ENCODE data around the gene YARS1. TPM values are rescaled to one million over a fixed set of nuclear protein-coding genes. Genes with fewer than 3 reads are reported as not detected.

The YARS1 gene
- total and polyA plus RNA-seq, 2 of the 13 experiments (the other 11 are each of a cell fraction or from before 2014, with no cell fraction given) = 50.1 to 113 TPM

DNA sequence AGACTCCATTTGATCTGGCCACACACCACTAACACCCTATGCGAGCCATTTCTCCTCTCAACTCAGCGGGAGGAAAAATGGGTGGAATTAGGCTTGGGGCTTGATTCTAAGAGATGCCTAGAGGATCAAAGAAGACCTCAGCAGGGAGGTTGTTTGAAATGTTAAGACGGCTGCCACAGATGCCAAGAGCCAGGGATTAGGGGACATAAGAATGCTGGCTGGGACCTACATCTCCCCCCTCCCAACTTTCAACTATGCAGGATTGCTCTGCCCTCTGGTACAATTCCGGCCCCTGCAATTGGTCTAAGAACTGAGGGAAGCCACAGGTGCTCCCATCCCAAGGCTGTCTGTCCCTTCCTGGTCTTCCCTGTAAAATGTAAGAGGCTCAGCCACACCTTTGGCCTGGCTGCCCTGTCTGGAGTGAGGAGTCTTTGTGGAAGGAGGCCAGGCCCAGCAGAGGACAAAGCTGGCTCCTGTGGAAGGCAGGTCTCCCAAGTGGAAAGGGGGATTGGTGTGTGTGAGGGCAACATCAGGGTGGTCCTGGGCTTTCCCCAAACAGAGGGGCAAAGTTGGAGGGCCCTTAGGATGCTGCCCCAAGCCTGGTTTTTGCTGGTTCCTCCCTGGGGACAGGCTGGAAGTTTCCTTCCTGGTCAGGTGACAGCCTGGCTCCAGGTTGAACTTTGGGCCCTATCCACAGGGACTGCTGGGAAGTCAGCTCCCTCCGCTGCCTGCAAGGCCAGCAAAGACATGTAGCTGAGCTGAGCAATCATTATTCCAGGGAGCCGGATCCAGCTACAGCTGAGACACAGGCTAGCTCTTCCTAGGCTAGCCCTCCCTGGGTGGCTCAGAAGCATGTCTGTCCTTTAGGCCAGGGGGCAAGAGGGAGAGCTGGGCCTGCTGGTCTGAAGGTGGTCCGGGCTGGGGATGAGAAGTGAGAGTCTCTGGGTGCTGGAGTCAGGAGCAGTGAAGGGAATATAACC is 80.1 kb downstream of the YARS1 start (continued):
- peak; percentile 75; the same call in 1 of the 2 replicates for TF ChIP-seq ZBTB26 (CRISPR knock-in tag; IDR thresholded peaks at IDR 0.05; ENCODE audit: borderline replicate concordance)
- TF ChIP-seq NCOA1 (CRISPR knock-in tag; IDR thresholded peaks at IDR 0.05) = 0 out of 2 replicates have a peak, but pooled peaks have one; percentile 71
- TF ChIP-seq JUN (CRISPR knock-in tag; IDR thresholded peaks at IDR 0.05) = 0 out of 2 replicates have a peak, but pooled peaks have one; percentile 40
- TF ChIP-seq ZNF224 (CRISPR knock-in tag; IDR thresholded peaks at IDR 0.05) = peak; percentile 83; the same call in 1 of the 2 replicates
- TF ChIP-seq, protein P1, sequence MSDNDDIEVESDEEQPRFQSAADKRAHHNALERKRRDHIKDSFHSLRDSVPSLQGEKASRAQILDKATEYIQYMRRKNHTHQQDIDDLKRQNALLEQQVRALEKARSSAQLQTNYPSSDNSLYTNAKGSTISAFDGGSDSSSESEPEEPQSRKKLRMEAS (IDR thresholded peaks at IDR 0.05) = peak; percentile 36; the same call in 1 of the 2 replicates
- TF ChIP-seq, protein P2, sequence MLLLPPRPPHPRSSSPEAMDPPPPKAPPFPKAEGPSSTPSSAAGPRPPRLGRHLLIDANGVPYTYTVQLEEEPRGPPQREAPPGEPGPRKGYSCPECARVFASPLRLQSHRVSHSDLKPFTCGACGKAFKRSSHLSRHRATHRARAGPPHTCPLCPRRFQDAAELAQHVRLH (CRISPR knock-in tag; IDR thresholded peaks at IDR 0.05; ENCODE audit: borderline replicate concordance, low read depth) = peak; percentile 92; the same call in 1 of the 2 replicates
- TF ChIP-seq RARA (CRISPR knock-in tag; IDR thresholded peaks at IDR 0.05) = peak; percentile 49
- TF ChIP-seq ZNF704 (CRISPR knock-in tag; IDR thresholded peaks at IDR 0.05; ENCODE audit: borderline replicate concordance) = peak; percentile 67; the same call in 1 of the 2 replicates
- TF ChIP-seq ZNF263 (CRISPR knock-in tag; IDR thresholded peaks at IDR 0.05) = peak; percentile 24; the same call in 1 of the 2 replicates
- no peak; the same call in 1 of the 2 replicates for TF ChIP-seq LBX2 (CRISPR knock-in tag; IDR thresholded peaks at IDR 0.05; ENCODE audit: borderline replicate concordance)
- peak; percentile 73 for TF ChIP-seq RXRA (CRISPR knock-in tag; IDR thresholded peaks at IDR 0.05)
- TF ChIP-seq MTA3 (CRISPR knock-in tag; IDR thresholded peaks at IDR 0.05) = no peak
- TF ChIP-seq ZNF563 (CRISPR knock-in tag; IDR thresholded peaks at IDR 0.05) = no peak; the same call in 1 of the 2 replicates
- peak; percentile 88 for TF ChIP-seq RCOR2 (CRISPR knock-in tag; IDR thresholded peaks at IDR 0.05)
- no peak for TF ChIP-seq LCORL (IDR thresholded peaks at IDR 0.05)
- TF ChIP-seq LCORL (CRISPR knock-in tag; IDR thresholded peaks at IDR 0.05) = peak; percentile 87
- TF ChIP-seq ZFY (CRISPR knock-in tag; IDR thresholded peaks at IDR 0.05) = peak; percentile 85
- no peak; the same call in 1 of the 2 replicates for TF ChIP-seq ZNF567 (CRISPR knock-in tag; IDR thresholded peaks at IDR 0.05; ENCODE audit: borderline replicate concordance)
- TF ChIP-seq POLR2AphosphoS5 (IDR thresholded peaks at IDR 0.05; ENCODE audit: low read depth, low read length) = peak; percentile 91
- 0 out of 2 replicates have a peak, but pooled peaks have one; percentile 34 for TF ChIP-seq CSRNP1 (CRISPR knock-in tag; IDR thresholded peaks at IDR 0.05)
- TF ChIP-seq TBL1XR1 (IDR thresholded peaks at IDR 0.05; ENCODE audit: borderline replicate concordance, low read length, partially characterized antibody) = no peak
- peak; percentile 83 for TF ChIP-seq ELF1 (CRISPR knock-in tag; IDR thresholded peaks at IDR 0.05)
- TF ChIP-seq FOXK1 (CRISPR knock-in tag; IDR thresholded peaks at IDR 0.05; ENCODE audit: borderline replicate concordance, low read depth) = peak; percentile 53; the same call in 1 of the 2 replicates

Measured in HepG2 (cell line).